Astrocyte (in vitro differentiated cells and primary cell): ENCODE data around the gene PGP. TPM values are rescaled to one million over a fixed set of nuclear protein-coding genes. Genes with fewer than 3 reads are reported as not detected.
"Not testable (repeated sequence)": the region's sequence is repeated elsewhere in the genome, so short reads cannot be mapped to it uniquely, and the experiment has no call there.

ENCODE experiments used
- DNase-seq: peaks from one replicate; pipeline ENCODE4 v3.0.0-alpha.2; 2010; ENCODE audit warnings: low read depth
- FAIRE-seq: peaks from 2 replicates; lab custom pipeline; 2011; peaks lifted over from hg19 to GRCh38; lab: Jason Lieb, UNC
- H2AFZ ChIP-seq: 2 replicates; pipeline ENCODE4 v1.6.0; 2012; ENCODE audit warnings: low read depth, low read length, inconsistent platforms
- H3K27ac ChIP-seq: 2 replicates; pipeline ENCODE4 v1.5.1; 2011; ENCODE audit warnings: low read depth, low read length, inconsistent platforms
- H3K27me3 ChIP-seq: 2 replicates; pipeline ENCODE4 v1.6.0; 2011; ENCODE audit warnings: low read length, inconsistent platforms; ENCODE audit not compliant: insufficient read depth
- H3K36me3 ChIP-seq: 2 replicates; pipeline ENCODE4 v1.5.1; 2011; ENCODE audit warnings: low read length, inconsistent platforms; ENCODE audit not compliant: insufficient read depth
- H3K4me1 ChIP-seq: 2 replicates; pipeline ENCODE4 v1.5.1; 2011; ENCODE audit warnings: low read length, inconsistent platforms; ENCODE audit not compliant: insufficient read depth
- H3K4me2 ChIP-seq: 2 replicates; pipeline ENCODE4 v1.6.0; 2012; ENCODE audit warnings: low read length, inconsistent platforms
- H3K4me3 ChIP-seq: 2 replicates; pipeline ENCODE4 v1.5.1; 2011; ENCODE audit warnings: low read depth, mild to moderate bottlenecking, low read length, inconsistent platforms; ENCODE audit not compliant: insufficient read depth
- H3K79me2 ChIP-seq: 2 replicates; pipeline ENCODE4 v1.6.0; 2012; ENCODE audit warnings: mild to moderate bottlenecking, low read length, inconsistent platforms; ENCODE audit not compliant: insufficient read depth
- H3K9ac ChIP-seq: 2 replicates; pipeline ENCODE4 v1.6.0; 2012; ENCODE audit warnings: mild to moderate bottlenecking, low read length, inconsistent platforms
- H3K9me3 ChIP-seq: 2 replicates; pipeline ENCODE4 v1.5.1; 2012; ENCODE audit warnings: low read depth, mild to moderate bottlenecking, low read length, inconsistent platforms; ENCODE audit not compliant: insufficient read depth
- H4K20me1 ChIP-seq: 2 replicates; pipeline ENCODE4 v1.6.0; 2012; ENCODE audit warnings: low read length, inconsistent platforms; ENCODE audit not compliant: insufficient read depth
- H3K27ac Mint-ChIP-seq: one replicate; pipeline ENCODE4 v1.8.0; 2021; ENCODE audit warnings: mild to moderate bottlenecking, mixed read lengths; ENCODE audit not compliant: unreplicated experiment
- H3K27me3 Mint-ChIP-seq: one replicate; pipeline ENCODE4 v1.8.0; 2021; ENCODE audit warnings: low read depth, mixed read lengths; ENCODE audit not compliant: unreplicated experiment
- H3K36me3 Mint-ChIP-seq: one replicate; pipeline ENCODE4 v1.8.0; 2021; ENCODE audit warnings: low read depth, mixed read lengths; ENCODE audit not compliant: unreplicated experiment
- H3K4me1 Mint-ChIP-seq: one replicate; pipeline ENCODE4 v1.8.0; 2021; ENCODE audit warnings: low read depth, mixed read lengths; ENCODE audit not compliant: unreplicated experiment
- H3K4me3 Mint-ChIP-seq: one replicate; pipeline ENCODE4 v1.8.0; 2021; ENCODE audit warnings: mild to moderate bottlenecking, moderate library complexity, mixed read lengths; ENCODE audit not compliant: unreplicated experiment
- H3K9me3 Mint-ChIP-seq: one replicate; pipeline ENCODE4 v1.8.0; 2021; ENCODE audit warnings: mild to moderate bottlenecking, mixed read lengths; ENCODE audit not compliant: unreplicated experiment
- CTCF ChIP-seq: IDR thresholded peaks from 2 replicates; pipeline ENCODE4 v1.5.1; 2011; ENCODE audit warnings: low read depth, mild to moderate bottlenecking, inconsistent platforms, low read length, moderate library complexity; ENCODE audit not compliant: insufficient read depth
- EZH2 ChIP-seq: IDR thresholded peaks from 2 replicates; pipeline ENCODE4 v1.6.1; 2012; ENCODE audit warnings: mild to moderate bottlenecking, low read length, inconsistent platforms; ENCODE audit not compliant: insufficient read depth
- total RNA-seq: library from RNA; stranded (reverse); gene quantifications from 2 replicates; pipeline ENCODE4 v1.2.1, GENCODE V29; 2021

PGP gene
- total RNA-seq, 1 donor from 2014 or later: 21.1 TPM

- Histone ChIP-seq H3K36me3 (peaks cover 8% of the 10 kb centered on the region), H3K4me1 (no peaks in the 10 kb centered on the region), H3K79me2 (no peaks in the 10 kb centered on the region), H3K4me3 (no peak overlapping the region), H3K27me3 (peaks cover 2% of the 10 kb centered on the region), H3K9me3 (no peaks in the 10 kb centered on the region), H3K9ac (no peak overlapping the region), H2AFZ (no peak overlapping the region), H3K4me2 (no peak overlapping the region), H3K27ac (no peak overlapping the region), H4K20me1 (peaks cover 23% of the 10 kb centered on the region)
- Mint-ChIP-seq H3K27me3 (no peaks in the 10 kb centered on the region), H3K9me3 (no peaks in the 10 kb centered on the region), H3K27ac (no peak overlapping the region), H3K4me3 (no peak overlapping the region), H3K4me1 (no peaks in the 10 kb centered on the region), H3K36me3 (peaks cover 12% of the 10 kb centered on the region)
- no peak for FAIRE-seq
- TF ChIP-seq CTCF: no peak
- TF ChIP-seq EZH2: no peak
- no peak for DNase-seq
Observed at GRCh38 chr16:2242598-2242997, 28.0 kb upstream of the PGP start.

- not testable (repeated sequence) for DNase-seq, H3K27ac Mint-ChIP-seq, H3K9me3 Mint-ChIP-seq, H2AFZ ChIP-seq, H3K4me3 Mint-ChIP-seq, H3K9me3 ChIP-seq, H3K4me2 ChIP-seq, H3K27me3 Mint-ChIP-seq, H3K4me3 ChIP-seq, H3K36me3 Mint-ChIP-seq, H3K27me3 ChIP-seq, FAIRE-seq, H3K4me1 Mint-ChIP-seq, H3K9ac ChIP-seq, H3K27ac ChIP-seq, H3K79me2 ChIP-seq, H3K36me3 ChIP-seq
- Histone ChIP-seq H4K20me1 (peaks cover 34% of the 10 kb centered on the region), H3K4me1 (peaks cover 10% of the 10 kb centered on the region)
Observed at GRCh38 chr16:2240331-2240730, 25.7 kb upstream of the PGP start.

- Mint-ChIP-seq H3K27ac (no peak overlapping the region), H3K4me3 (no peak overlapping the region), H3K9me3 (no peaks in the 10 kb centered on the region), H3K36me3 (peaks cover 5% of the 10 kb centered on the region), H3K27me3 (no peaks in the 10 kb centered on the region), H3K4me1 (no peaks in the 10 kb centered on the region)
- Histone ChIP-seq H3K9me3 (no peaks in the 10 kb centered on the region), H3K27me3 (peaks cover 4% of the 10 kb centered on the region), H3K4me2 (no peak overlapping the region), H4K20me1 (peaks cover 33% of the 10 kb centered on the region), H3K4me3 (no peak overlapping the region), H3K9ac (no peak overlapping the region), H3K79me2 (no peaks in the 10 kb centered on the region), H3K36me3 (no peaks in the 10 kb centered on the region), H3K27ac (no peak overlapping the region), H2AFZ (no peak overlapping the region), H3K4me1 (peaks cover 10% of the 10 kb centered on the region)
- no peak for FAIRE-seq
- TF ChIP-seq CTCF (no peak), EZH2 (no peak)
- no peak for DNase-seq
Observed at GRCh38 chr16:2238838-2239675, 24.4 kb upstream of the PGP start.
